ENCODE measurements around the gene REV3L.

The REV3L gene

GRCh38 chr6:111441678-111442243 is 41.3 kb downstream of the REV3L start:
- Mint-ChIP-seq H3K27ac (peak overlapping the region; percentile 48), H3K36me3 (ENCODE audit: low read depth) (no peaks in the 10 kb centered on the region), H3K4me1 (ENCODE audit: low read depth) (peaks cover 22% of the 10 kb centered on the region), H3K9me3 (no peaks in the 10 kb centered on the region), H3K4me3 (no peak overlapping the region), H3K27me3 (no peaks in the 10 kb centered on the region)
- intact Hi-C loops (cut with micrococcal nuclease) = no loop called here

- H3K27me3 Mint-ChIP-seq = no peaks in the 10 kb centered on the region
Observed at GRCh38 chr6:111439171-111439570, 43.8 kb downstream of the REV3L start.

DNA sequence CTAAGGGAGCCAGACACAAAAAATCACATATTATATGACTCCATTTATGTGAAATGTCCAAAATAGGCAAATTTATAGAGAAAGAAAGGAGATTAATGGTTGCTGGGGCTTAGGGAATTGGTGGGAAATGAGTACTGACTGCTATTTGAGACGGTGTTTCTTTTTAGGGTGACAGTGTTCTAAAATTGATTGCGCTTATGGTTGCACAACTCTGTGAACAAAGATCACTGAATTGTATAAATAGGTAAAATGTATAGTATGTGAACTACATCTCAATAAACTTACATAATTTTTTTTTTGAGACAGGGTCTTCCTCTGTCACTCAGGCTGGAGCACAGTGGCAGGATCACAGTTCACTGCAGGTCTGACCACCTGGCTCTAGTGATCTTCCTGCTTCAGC is 45.4 kb downstream of the REV3L start:
- Mint-ChIP-seq H3K27me3 (no peaks in the 10 kb centered on the region), H3K9me3 (no peaks in the 10 kb centered on the region), H3K4me1 (ENCODE audit: low read depth) (peaks cover 25% of the 10 kb centered on the region), H3K27ac (no peak overlapping the region), H3K4me3 (no peak overlapping the region), H3K36me3 (ENCODE audit: low read depth) (no peaks in the 10 kb centered on the region)
- intact Hi-C loops (cut with micrococcal nuclease) = no loop called here

More at GRCh38 chr6:111439171-111439570, 43.8 kb downstream of the REV3L start:
- H3K36me3 Mint-ChIP-seq (ENCODE audit: low read depth) = no peaks in the 10 kb centered on the region
- no peak overlapping the region for H3K4me3 Mint-ChIP-seq
- H3K9me3 Mint-ChIP-seq = no peaks in the 10 kb centered on the region
- no peak overlapping the region for H3K27ac Mint-ChIP-seq
- peaks cover 28% of the 10 kb centered on the region for H3K4me1 Mint-ChIP-seq (ENCODE audit: low read depth)
- intact Hi-C loops (cut with micrococcal nuclease) = no loop called here

- H3K4me3 Mint-ChIP-seq = no peak overlapping the region
- no peaks in the 10 kb centered on the region for H3K27me3 Mint-ChIP-seq
- peaks cover 29% of the 10 kb centered on the region for H3K4me1 Mint-ChIP-seq (ENCODE audit: low read depth)
- intact Hi-C loops (cut with micrococcal nuclease) = loop anchor here (5.0 kb wide), 1 partner anchor 40 kb away; no protein-coding TSS in a partner anchor
- H3K9me3 Mint-ChIP-seq = peaks cover 24% of the 10 kb centered on the region
- no peak overlapping the region for H3K27ac Mint-ChIP-seq
- H3K36me3 Mint-ChIP-seq (ENCODE audit: low read depth) = peaks cover 23% of the 10 kb centered on the region
Observed at GRCh38 chr6:111432511-111432910, 50.5 kb downstream of the REV3L start.

DNA sequence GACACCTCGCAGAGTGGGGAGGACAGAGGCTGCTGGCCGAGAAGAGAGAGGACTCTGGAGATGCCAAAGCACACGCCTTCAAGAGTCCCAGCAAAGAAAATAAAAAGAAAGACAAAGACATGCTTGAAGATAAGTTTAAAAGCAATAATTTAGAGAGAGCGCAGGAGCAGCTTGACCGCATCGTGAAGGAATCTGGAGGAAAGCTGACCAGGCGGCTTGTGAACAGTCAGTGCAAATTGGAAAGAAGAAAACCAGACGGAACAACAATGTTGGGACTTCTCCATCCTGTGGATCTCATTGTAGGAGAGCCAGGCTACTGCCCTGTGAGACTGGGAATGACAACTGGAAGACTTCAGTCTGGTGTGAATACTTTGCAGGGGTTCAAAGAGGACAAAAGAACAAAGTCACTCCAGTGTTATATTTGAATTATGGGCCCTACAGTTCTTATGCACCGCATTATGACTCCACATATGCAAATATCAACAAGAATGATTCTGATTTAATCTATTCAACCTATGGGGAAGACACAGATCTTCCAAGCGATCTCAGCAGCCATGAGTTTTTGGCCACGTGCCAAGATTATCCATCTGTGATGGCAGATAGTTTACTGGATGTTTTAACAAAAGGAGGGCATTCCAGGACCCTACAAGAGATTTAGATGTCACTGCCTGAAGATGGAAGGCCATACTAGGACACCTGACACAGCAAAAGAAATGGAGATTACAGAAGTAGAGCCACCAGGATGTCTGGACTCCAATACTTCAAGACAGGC is 52.2 kb downstream of the REV3L start:
- Mint-ChIP-seq H3K36me3 (ENCODE audit: low read depth) (peaks cover 23% of the 10 kb centered on the region), H3K4me3 (no peak overlapping the region), H3K4me1 (ENCODE audit: low read depth) (peaks cover 27% of the 10 kb centered on the region), H3K9me3 (peaks cover 24% of the 10 kb centered on the region), H3K27ac (no peak overlapping the region), H3K27me3 (no peaks in the 10 kb centered on the region)
- intact Hi-C loops (cut with micrococcal nuclease) = loop anchor here (5.0 kb wide), 1 partner anchor 38 kb away; no protein-coding TSS in a partner anchor

- H3K9me3 Mint-ChIP-seq = peaks cover 24% of the 10 kb centered on the region
- peaks cover 23% of the 10 kb centered on the region for H3K36me3 Mint-ChIP-seq (ENCODE audit: low read depth)
- H3K4me1 Mint-ChIP-seq (ENCODE audit: low read depth) = peaks cover 21% of the 10 kb centered on the region
- H3K27me3 Mint-ChIP-seq = no peaks in the 10 kb centered on the region
- H3K4me3 Mint-ChIP-seq = no peak overlapping the region
- intact Hi-C loops (cut with micrococcal nuclease) = no loop called here
- H3K27ac Mint-ChIP-seq = no peak overlapping the region
Observed at GRCh38 chr6:111429571-111429970, 53.4 kb downstream of the REV3L start.

DNA sequence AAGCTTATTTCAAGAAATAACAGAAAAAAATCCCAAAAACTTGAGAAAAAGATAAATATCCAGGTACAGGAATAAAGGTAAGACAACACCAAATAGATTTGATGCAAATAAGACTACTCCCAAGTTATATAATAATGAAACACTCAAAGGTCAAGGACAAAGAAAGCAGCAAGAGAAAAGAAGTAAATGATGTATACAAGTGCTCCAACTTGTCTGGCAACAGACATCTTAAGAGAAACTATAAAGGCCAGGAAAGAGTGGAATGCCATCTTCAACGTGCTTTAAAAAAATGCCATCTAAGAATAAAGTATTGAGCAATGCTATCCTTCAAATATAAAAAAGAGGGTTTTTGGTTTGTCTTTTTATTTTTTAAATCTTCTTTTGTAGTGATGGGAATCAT is 54.2 kb downstream of the REV3L start:
- Mint-ChIP-seq H3K9me3 (peaks cover 24% of the 10 kb centered on the region), H3K27ac (no peak overlapping the region), H3K4me1 (ENCODE audit: low read depth) (peaks cover 29% of the 10 kb centered on the region), H3K27me3 (no peaks in the 10 kb centered on the region), H3K36me3 (ENCODE audit: low read depth) (peaks cover 23% of the 10 kb centered on the region), H3K4me3 (no peak overlapping the region)
- intact Hi-C loops (cut with micrococcal nuclease) = no loop called here

DNA sequence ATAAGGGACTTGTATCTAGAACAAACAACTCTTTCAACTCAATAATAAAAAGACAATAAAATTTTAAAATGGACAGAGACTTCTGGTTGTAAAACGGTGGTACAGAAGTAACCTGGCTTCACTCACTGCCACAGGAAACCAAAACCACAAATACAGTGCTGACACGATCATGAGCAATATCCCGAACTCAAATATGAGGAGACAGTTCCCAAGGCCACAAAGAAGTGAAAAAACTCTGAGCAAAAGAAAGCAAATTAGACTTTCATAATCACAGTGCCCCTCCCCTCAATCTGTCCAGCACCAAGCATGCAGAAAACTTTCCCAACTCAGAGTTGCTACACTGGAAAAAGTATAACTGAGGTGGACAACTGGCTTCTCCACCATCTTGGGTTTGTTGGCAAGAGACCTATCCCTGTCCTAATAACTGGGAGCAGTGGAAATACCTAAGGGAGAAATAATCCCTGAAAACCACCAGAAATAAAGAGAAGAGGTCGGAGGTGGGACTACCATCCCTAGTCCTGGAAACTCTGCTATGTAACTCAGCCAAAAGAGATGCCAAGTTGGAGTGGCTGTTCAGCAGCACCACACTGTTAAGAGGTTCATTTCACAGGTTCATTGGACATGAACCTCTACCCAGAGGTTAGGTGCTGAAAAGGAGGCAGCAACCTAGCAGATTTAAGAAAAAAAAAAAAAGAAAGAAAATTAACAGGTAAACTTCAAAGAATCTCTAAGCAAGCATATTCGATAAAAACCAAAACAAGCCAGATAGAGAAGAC is 55.5 kb downstream of the REV3L start:
- Mint-ChIP-seq H3K4me1 (ENCODE audit: low read depth) (peaks cover 37% of the 10 kb centered on the region), H3K27me3 (no peaks in the 10 kb centered on the region), H3K27ac (no peak overlapping the region), H3K36me3 (ENCODE audit: low read depth) (peaks cover 23% of the 10 kb centered on the region), H3K9me3 (peaks cover 24% of the 10 kb centered on the region), H3K4me3 (no peak overlapping the region)
- intact Hi-C loops (cut with micrococcal nuclease) = no loop called here

GRCh38 chr6:111423960-111424846 is 58.8 kb downstream of the REV3L start:
- peaks cover 14% of the 10 kb centered on the region for H3K9me3 Mint-ChIP-seq
- H3K27me3 Mint-ChIP-seq = no peaks in the 10 kb centered on the region
- intact Hi-C loops (cut with micrococcal nuclease) = no loop called here
- H3K36me3 Mint-ChIP-seq (ENCODE audit: low read depth) = peaks cover 14% of the 10 kb centered on the region
- no peak overlapping the region for H3K4me3 Mint-ChIP-seq
- peaks cover 37% of the 10 kb centered on the region for H3K4me1 Mint-ChIP-seq (ENCODE audit: low read depth)
- H3K27ac Mint-ChIP-seq = peak overlapping the region; percentile 27

DNA sequence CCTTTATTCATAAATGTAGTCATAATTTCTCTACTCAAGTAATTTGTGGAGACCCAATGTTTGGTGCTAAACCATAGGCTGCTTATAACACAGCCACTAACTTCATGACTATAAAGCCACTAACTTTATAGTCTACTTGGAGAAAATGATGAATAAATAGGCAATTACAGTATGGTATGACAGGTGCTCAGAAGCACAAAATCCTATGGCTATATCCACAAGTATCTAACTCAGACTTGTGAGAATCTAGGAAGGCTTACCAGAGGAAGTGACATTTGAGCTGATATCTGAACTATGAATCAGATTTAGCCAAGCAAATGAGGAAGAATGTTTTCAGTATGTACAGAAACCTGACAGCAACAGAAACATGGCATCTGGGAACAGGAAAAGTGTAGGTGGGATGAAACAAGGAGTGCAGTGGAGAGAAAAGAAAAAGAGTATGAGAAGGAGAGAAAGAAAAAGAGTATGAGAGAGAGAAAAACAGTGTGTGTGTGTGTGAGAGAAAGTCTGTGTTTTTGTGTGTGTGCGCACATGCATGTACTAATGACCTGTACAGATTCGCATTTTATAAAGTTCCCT is 59.9 kb downstream of the REV3L start:
- H3K9me3 Mint-ChIP-seq = peaks cover 4% of the 10 kb centered on the region
- peak overlapping the region; percentile 18 for H3K27ac Mint-ChIP-seq
- no peaks in the 10 kb centered on the region for H3K27me3 Mint-ChIP-seq
- H3K4me3 Mint-ChIP-seq = no peak overlapping the region
- H3K4me1 Mint-ChIP-seq (ENCODE audit: low read depth) = peaks cover 34% of the 10 kb centered on the region
- peaks cover 4% of the 10 kb centered on the region for H3K36me3 Mint-ChIP-seq (ENCODE audit: low read depth)
- intact Hi-C loops (cut with micrococcal nuclease) = no loop called here

GRCh38 chr6:111418971-111419693 is 63.9 kb downstream of the REV3L start:
- intact Hi-C loops (cut with micrococcal nuclease) = no loop called here
- H3K9me3 Mint-ChIP-seq = no peaks in the 10 kb centered on the region
- H3K27me3 Mint-ChIP-seq = no peaks in the 10 kb centered on the region
- peaks cover 26% of the 10 kb centered on the region for H3K4me1 Mint-ChIP-seq (ENCODE audit: low read depth)
- H3K4me3 Mint-ChIP-seq = no peak overlapping the region
- no peak overlapping the region for H3K27ac Mint-ChIP-seq
- no peaks in the 10 kb centered on the region for H3K36me3 Mint-ChIP-seq (ENCODE audit: low read depth)

DNA sequence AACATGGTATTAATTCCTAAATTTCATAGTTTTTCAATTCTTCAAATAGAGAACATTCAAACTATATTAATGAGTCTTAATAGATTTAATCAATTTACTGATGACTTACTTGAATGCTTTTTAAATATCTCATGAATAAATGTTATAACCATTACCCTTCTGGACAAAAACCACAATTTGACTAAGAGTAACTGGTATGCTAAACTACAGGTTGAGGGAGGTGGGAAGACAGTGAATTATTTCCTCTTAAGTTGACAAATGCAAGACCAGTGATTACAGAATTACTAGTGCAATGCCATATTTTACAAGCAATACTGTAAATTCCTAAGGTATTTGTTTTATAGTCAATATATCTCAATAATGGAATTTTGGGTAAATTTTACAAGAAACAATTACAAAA is 65.1 kb downstream of the REV3L start:
- intact Hi-C loops (cut with micrococcal nuclease) = no loop called here

GRCh38 chr6:111417181-111417585 is 65.8 kb downstream of the REV3L start:
- Mint-ChIP-seq H3K4me1 (ENCODE audit: low read depth) (peaks cover 14% of the 10 kb centered on the region), H3K36me3 (ENCODE audit: low read depth) (no peaks in the 10 kb centered on the region), H3K4me3 (no peak overlapping the region), H3K9me3 (no peaks in the 10 kb centered on the region), H3K27ac (no peak overlapping the region), H3K27me3 (no peaks in the 10 kb centered on the region)
- intact Hi-C loops (cut with micrococcal nuclease) = no loop called here

More for the DNA sequence above, 65.1 kb downstream of the REV3L start:
- H3K4me1 Mint-ChIP-seq (ENCODE audit: low read depth) = peaks cover 14% of the 10 kb centered on the region
- H3K27ac Mint-ChIP-seq = no peak overlapping the region
- no peaks in the 10 kb centered on the region for H3K27me3 Mint-ChIP-seq
- no peak overlapping the region for H3K4me3 Mint-ChIP-seq
- H3K36me3 Mint-ChIP-seq (ENCODE audit: low read depth) = no peaks in the 10 kb centered on the region
- H3K9me3 Mint-ChIP-seq = no peaks in the 10 kb centered on the region
